22Rv1 (cell line): ENCODE measurements around the gene SUSD3.

Experiments used
- ZFX ChIP-seq: fragments of 450-650 bp; IDR thresholded peaks from 2 replicates; pipeline ENCODE4 v1.6.1; 2017; ENCODE audit warnings: antibody characterized with exemption, borderline replicate concordance
- TF ChIP-seq, protein P1 (sequence below): fragments of 450-650 bp; IDR thresholded peaks from 2 replicates; pipeline ENCODE4 v1.5.1; 2017; ENCODE audit warnings: mild to moderate bottlenecking

DNA sequence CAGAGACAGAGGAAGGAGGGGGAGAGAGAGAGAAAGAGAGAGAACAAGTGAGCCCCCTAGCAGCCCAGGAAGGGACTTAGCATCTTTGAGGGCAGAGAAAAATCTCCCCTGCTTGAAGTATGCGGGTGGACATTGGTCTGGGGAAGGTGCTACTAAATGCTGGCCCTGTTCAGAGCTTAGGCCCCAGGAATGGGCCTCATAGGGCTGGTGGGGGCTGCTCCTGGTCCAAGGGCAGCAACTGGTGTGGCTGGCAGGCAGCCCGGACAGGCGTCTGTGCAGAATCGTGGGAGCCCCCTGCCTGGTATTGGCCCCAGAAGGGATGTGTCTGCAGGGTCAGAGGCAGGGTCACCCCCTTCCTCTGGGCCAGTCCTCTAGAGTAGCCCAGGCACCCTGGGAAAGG lies 47.8 kb upstream of the SUSD3 start:
- TF ChIP-seq, protein P1, sequence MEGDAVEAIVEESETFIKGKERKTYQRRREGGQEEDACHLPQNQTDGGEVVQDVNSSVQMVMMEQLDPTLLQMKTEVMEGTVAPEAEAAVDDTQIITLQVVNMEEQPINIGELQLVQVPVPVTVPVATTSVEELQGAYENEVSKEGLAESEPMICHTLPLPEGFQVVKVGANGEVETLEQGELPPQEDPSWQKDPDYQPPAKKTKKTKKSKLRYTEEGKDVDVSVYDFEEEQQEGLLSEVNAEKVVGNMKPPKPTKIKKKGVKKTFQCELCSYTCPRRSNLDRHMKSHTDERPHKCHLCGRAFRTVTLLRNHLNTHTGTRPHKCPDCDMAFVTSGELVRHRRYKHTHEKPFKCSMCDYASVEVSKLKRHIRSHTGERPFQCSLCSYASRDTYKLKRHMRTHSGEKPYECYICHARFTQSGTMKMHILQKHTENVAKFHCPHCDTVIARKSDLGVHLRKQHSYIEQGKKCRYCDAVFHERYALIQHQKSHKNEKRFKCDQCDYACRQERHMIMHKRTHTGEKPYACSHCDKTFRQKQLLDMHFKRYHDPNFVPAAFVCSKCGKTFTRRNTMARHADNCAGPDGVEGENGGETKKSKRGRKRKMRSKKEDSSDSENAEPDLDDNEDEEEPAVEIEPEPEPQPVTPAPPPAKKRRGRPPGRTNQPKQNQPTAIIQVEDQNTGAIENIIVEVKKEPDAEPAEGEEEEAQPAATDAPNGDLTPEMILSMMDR, result no peak
- TF ChIP-seq ZFX, result no peak
